Sigmoid colon (tissue), 7 donors: ENCODE measurements around the gene PON3. TPM values are rescaled to one million over a fixed set of nuclear protein-coding genes. Genes with fewer than 3 reads are reported as not detected.

Source experiments
- DNase-seq: peaks from one replicate; pipeline ENCODE4 v3.0.0-alpha.2; 2019
- H3K27ac ChIP-seq, 4 donors: fragments of 200-600 bp; sonication (generic); one replicate each; pipeline ENCODE4 v1.5.1; 2016 to 2019; ENCODE audit warnings: mild to moderate bottlenecking in 1 of 4
- H3K27me3 ChIP-seq, 3 donors: fragments of 200-600 bp; sonication (generic); one replicate each; pipeline ENCODE4 v1.5.1; 2019; ENCODE audit warnings: mild to moderate bottlenecking in 1 of 3
- H3K36me3 ChIP-seq, 4 donors: fragments of 200-600 bp; sonication (generic); one replicate each; pipeline ENCODE4 v1.5.1; 2016 to 2019
- H3K4me1 ChIP-seq, 4 donors: fragments of 200-600 bp; sonication (generic); one replicate each; pipeline ENCODE4 v1.5.1; 2017 to 2019
- H3K4me3 ChIP-seq, 4 donors: fragments of 200-600 bp; sonication (generic); one replicate each; pipeline ENCODE4 v1.5.1; 2017 to 2019; ENCODE audit warnings: mild to moderate bottlenecking in 2 of 4, moderate library complexity in 1 of 4
- H3K9me3 ChIP-seq, 4 donors: fragments of 200-600 bp in 3 of 4; sonication (generic) in 3 of 4; one replicate each; pipeline versions ENCODE4 v1.5.1 to v1.6.1; 2013 to 2019
- EP300 ChIP-seq, 4 donors: sonication (generic); formaldehyde crosslinking; IDR thresholded peaks; one replicate each; pipeline ENCODE4 v1.6.1; 2017; ENCODE audit warnings: antibody characterized with exemption in 4 of 4
- POLR2A ChIP-seq, 2 donors: fragments of 450-650 bp; IDR thresholded peaks; one replicate each; pipeline ENCODE4 v1.6.1; 2016; ENCODE audit warnings: antibody characterized with exemption in 2 of 2, mild to moderate bottlenecking in 2 of 2, moderate library complexity in 2 of 2
- POLR2AphosphoS5 ChIP-seq, 4 donors: sonication (generic); formaldehyde crosslinking; IDR thresholded peaks; one replicate each; pipeline ENCODE4 v1.6.1; 2017; ENCODE audit warnings: antibody characterized with exemption in 4 of 4
- WGBS, 2 donors: extraction: QIAGEN DNeasy Blood & Tissue Kit; methylation state at CpG; one replicate each; pipeline ENCODE4 v1.1.7; 2013; 5-methylcytosine and 5-hydroxymethylcytosine counted together
- intact Hi-C: fragments of 100-400 bp; cut with DNase I; formaldehyde crosslinking; loops from one replicate; pipeline ENCODE4 v1.15.1; 2023
- polyA plus RNA-seq, 3 donors: library from polyadenylated mRNA; stranded (reverse); fragments of 200-250 nt; gene quantifications; one replicate each; pipeline ENCODE4 v1.2.3, GENCODE V29; 2013
- total RNA-seq, 4 donors: library from RNA; depleted of rRNA; stranded (reverse); fragments of >200 nt; gene quantifications; one replicate each; pipeline ENCODE4 v1.1.0, GENCODE V29; 2016
- TF ChIP-seq, protein P1 (sequence below), 4 experiments: fragments of 450-650 bp in 3 of 4; fragments of 200-600 bp in 1 of 4; IDR thresholded peaks; one replicate each; pipeline ENCODE4 v1.5.1; 2016 to 2019; ENCODE audit warnings: antibody characterized with exemption in 4 of 4, mild to moderate bottlenecking in 3 of 4, moderate library complexity in 2 of 4
- donor health status: healthy with polysubstance abuse.
- donor health status: Bipolar disorder and iron deficiency.
- donor health status: healthy.

Gene PON3
- total and polyA plus RNA-seq, 7 donors, result 0.68 to 2.3 (median 1.7) TPM

DNA sequence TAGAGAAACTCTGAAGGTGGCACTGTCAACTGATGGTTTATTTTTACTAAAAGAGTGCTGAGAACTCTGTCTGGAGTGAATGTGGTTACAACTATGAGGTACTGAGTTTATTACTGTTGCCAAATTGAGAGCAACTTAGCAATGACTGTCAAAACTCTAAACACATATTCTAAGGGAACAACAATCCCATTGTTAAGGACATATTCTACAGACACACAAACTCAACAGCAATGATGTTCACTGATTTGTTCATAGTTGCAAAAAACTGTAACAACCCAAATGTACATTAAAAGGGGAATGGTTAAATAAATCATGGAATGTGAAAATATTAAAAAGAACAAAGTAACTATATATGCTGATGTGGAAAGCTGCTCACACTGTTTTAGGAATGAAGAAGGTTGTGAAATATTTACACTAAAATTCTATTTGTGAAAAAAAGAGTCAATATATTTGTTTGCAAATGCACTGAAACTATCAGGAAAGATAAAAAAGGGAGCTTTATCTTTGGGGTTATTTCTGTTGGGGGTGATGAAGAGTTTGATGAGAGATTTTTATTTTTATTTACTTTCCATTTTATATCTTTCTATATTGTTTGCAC lies 25.8 kb upstream of the PON3 start:
- intact Hi-C loops, result no loop called here
- H3K27me3 ChIP-seq, result no peaks in the 10 kb centered on the region
- DNase-seq, result no peak
- peaks cover 0 to 10% (median 3%) of the 10 kb centered on the region in 4 donors for H3K36me3 ChIP-seq
- TF ChIP-seq, protein P1, sequence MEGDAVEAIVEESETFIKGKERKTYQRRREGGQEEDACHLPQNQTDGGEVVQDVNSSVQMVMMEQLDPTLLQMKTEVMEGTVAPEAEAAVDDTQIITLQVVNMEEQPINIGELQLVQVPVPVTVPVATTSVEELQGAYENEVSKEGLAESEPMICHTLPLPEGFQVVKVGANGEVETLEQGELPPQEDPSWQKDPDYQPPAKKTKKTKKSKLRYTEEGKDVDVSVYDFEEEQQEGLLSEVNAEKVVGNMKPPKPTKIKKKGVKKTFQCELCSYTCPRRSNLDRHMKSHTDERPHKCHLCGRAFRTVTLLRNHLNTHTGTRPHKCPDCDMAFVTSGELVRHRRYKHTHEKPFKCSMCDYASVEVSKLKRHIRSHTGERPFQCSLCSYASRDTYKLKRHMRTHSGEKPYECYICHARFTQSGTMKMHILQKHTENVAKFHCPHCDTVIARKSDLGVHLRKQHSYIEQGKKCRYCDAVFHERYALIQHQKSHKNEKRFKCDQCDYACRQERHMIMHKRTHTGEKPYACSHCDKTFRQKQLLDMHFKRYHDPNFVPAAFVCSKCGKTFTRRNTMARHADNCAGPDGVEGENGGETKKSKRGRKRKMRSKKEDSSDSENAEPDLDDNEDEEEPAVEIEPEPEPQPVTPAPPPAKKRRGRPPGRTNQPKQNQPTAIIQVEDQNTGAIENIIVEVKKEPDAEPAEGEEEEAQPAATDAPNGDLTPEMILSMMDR (IDR thresholded peaks at IDR 0.05), result no peak
- TF ChIP-seq EP300 (IDR thresholded peaks at IDR 0.05) (no peak), POLR2AphosphoS5 (IDR thresholded peaks at IDR 0.05) (no peak), POLR2A (IDR thresholded peaks at IDR 0.05) (no peak)
- no peaks in the 10 kb centered on the region for H3K9me3 ChIP-seq
- no peak overlapping the region for H3K4me3 ChIP-seq
- H3K27ac ChIP-seq, result no peak overlapping the region
- peaks cover 0 to 15% (median 6%) of the 10 kb centered on the region in 4 donors for H3K4me1 ChIP-seq

DNA sequence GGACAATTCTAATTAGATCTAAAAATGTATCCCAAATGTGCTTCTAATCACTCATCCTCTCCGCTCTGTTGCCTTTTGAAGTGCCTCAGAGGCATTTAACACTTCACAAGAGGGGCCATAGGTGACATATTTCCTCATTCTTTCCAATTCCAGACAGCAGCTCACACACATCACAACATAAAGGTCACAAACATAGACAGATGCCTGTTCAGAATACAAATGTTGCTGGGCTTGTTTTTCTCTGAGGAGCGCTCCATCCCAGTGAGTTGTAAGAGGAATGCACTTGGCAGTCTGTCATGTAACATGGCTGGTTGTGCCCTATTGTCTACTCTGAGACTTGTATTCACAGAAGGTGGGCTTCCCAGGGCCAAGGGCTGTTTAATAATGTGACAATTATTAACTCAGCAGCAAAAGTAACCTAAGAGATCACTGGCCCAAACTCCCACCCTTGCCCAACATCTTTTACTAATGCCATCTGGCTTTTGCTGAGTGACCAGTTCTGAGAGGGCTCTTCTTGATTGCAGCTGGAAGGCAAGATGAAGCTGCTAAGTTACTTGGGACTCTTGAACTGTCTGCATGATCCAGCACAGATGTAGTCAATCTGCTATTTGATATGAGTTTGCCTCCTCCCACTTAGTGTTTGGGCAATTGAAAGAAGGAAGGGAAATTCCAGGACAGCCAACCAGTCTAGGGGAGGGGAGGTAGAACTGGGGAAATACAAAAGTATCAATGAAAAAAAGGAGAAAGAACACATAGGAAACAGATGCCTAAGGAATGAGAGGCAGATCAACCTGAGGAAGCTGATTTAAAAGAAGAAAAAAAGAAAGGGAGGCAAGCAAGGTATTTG lies 25.0 kb upstream of the PON3 start:
- Histone ChIP-seq H3K9me3 (no peaks in the 10 kb centered on the region), H3K4me3 (no peak overlapping the region), H3K4me1 (peaks cover 0 to 20% (median 7%) of the 10 kb centered on the region in 4 donors), H3K27me3 (no peaks in the 10 kb centered on the region), H3K27ac (no peak overlapping the region), H3K36me3 (peaks cover 0 to 10% (median 3%) of the 10 kb centered on the region in 4 donors)
- intact Hi-C loops, result no loop called here
- TF ChIP-seq EP300 (IDR thresholded peaks at IDR 0.05) (no peak), POLR2A (IDR thresholded peaks at IDR 0.05) (no peak)
- TF ChIP-seq, protein P1 (IDR thresholded peaks at IDR 0.05), result no peak
- no peak for DNase-seq
- 87 to 96% methylated on average over 2 of the region's 2 CpGs for WGBS, 2 donors

- TF ChIP-seq POLR2A (IDR thresholded peaks at IDR 0.05), result no peak
- no peak overlapping the region for H3K4me3 ChIP-seq
- H3K36me3 ChIP-seq, result peaks cover 0 to 63% (median 3%) of the 10 kb centered on the region in 4 donors
- no peak for DNase-seq
- H3K4me1 ChIP-seq, result peaks cover 0 to 11% (median 4%) of the 10 kb centered on the region in 4 donors
- H3K9me3 ChIP-seq, result no peaks in the 10 kb centered on the region
- 90 to 94% methylated on average over 4 of the region's 4 CpGs for WGBS, 2 donors
- H3K27me3 ChIP-seq, result no peaks in the 10 kb centered on the region
- intact Hi-C loops, result no loop called here
- no peak overlapping the region for H3K27ac ChIP-seq
Observed at GRCh38 chr7:95412075-95412474, 15.9 kb upstream of the PON3 start.

- no peak for DNase-seq
- 77 to 88% methylated on average over 4 of the region's 4 CpGs for WGBS, 2 donors
- H3K27me3 ChIP-seq, result no peaks in the 10 kb centered on the region
- H3K4me1 ChIP-seq, result peaks cover 0 to 10% (median 4%) of the 10 kb centered on the region in 4 donors
- H3K4me3 ChIP-seq, result no peak overlapping the region
- H3K9me3 ChIP-seq, result no peaks in the 10 kb centered on the region
- H3K27ac ChIP-seq, result no peak overlapping the region
- TF ChIP-seq POLR2A (IDR thresholded peaks at IDR 0.05), result no peak
- TF ChIP-seq, protein P1 (IDR thresholded peaks at IDR 0.05), result no peak
- no peak for TF ChIP-seq POLR2AphosphoS5 (IDR thresholded peaks at IDR 0.05)
- TF ChIP-seq EP300 (IDR thresholded peaks at IDR 0.05), result no peak
- intact Hi-C loops, result no loop called here
- H3K36me3 ChIP-seq, result peaks cover 0 to 67% (median 3%) of the 10 kb centered on the region in 4 donors
Observed at GRCh38 chr7:95411666-95412065, 15.5 kb upstream of the PON3 start.

GRCh38 chr7:95411036-95411435 lies 14.9 kb upstream of the PON3 start:
- intact Hi-C loops, result no loop called here
- Histone ChIP-seq H3K4me3 (no peak overlapping the region), H3K36me3 (peaks cover 0 to 72% (median 3%) of the 10 kb centered on the region in 4 donors), H3K27me3 (no peaks in the 10 kb centered on the region), H3K9me3 (no peaks in the 10 kb centered on the region), H3K4me1 (peaks cover 0 to 4% (median 1%) of the 10 kb centered on the region in 4 donors), H3K27ac (no peak overlapping the region)
- no peak for DNase-seq
- TF ChIP-seq, protein P1 (IDR thresholded peaks at IDR 0.05), result no peak
- TF ChIP-seq POLR2AphosphoS5 (IDR thresholded peaks at IDR 0.05) (no peak), EP300 (IDR thresholded peaks at IDR 0.05) (no peak)
- 80 to 87% methylated on average over 3 of the region's 3 CpGs for WGBS, 2 donors
